GM12873 (cell line): ENCODE measurements around the gene CDCA5.

ENCODE experiments used
- TF ChIP-seq, protein P1 (sequence below): IDR thresholded peaks from 2 replicates; pipeline ENCODE4 v1.5.1; 2012; ENCODE audit warnings: low read depth, mild to moderate bottlenecking, moderate library complexity, low read length, control low read depth; ENCODE audit not compliant: insufficient read depth; ENCODE audit errors: missing control alignments

CDCA5 gene

DNA sequence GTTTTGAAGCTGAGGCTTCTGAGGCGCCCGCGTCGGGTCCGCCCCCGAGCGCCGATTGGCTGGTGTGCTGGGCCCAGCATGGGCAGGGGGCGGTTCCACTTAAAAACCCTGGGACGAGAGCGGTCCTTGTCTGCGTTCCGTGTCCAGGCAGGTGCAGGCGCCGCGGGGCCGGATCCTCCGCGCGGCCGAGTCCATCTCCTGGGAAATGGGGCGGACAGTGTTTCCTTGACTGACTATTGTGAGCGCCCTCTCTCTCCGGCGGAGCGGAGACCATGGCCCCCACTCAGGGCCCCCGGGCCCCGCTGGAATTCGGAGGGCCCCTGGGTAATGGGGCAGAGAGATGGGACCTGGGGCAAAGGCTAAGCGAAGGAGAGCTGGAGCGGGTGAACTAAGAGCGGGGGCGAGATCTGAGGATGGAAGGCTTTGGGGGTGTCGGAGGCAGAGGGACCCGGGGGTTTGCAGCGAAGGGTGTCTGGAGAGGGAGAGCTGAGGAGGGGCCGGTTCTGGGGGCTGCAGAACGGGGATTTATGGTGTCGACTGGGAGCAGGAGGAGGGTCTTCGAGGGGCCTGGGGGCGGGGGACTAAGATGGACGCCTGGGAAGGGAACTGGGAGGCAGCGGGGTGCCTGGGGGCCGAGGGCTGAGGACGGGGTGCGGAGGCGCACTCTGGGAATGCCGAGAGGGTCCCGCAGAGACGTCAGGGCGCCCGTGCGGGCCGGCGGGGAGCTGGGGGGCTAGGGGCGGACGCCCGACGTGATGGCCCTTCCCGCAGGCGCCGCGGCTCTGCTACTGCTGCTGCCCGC, 28.1 kb upstream of the CDCA5 start, which contains the start of gene TM7SF2:
TM7SF2 (plus strand) TSS at position 129 of the 802 bp plus-strand sequence; CDS start at position 273, 144 bp downstream.
- TF ChIP-seq, protein P1, sequence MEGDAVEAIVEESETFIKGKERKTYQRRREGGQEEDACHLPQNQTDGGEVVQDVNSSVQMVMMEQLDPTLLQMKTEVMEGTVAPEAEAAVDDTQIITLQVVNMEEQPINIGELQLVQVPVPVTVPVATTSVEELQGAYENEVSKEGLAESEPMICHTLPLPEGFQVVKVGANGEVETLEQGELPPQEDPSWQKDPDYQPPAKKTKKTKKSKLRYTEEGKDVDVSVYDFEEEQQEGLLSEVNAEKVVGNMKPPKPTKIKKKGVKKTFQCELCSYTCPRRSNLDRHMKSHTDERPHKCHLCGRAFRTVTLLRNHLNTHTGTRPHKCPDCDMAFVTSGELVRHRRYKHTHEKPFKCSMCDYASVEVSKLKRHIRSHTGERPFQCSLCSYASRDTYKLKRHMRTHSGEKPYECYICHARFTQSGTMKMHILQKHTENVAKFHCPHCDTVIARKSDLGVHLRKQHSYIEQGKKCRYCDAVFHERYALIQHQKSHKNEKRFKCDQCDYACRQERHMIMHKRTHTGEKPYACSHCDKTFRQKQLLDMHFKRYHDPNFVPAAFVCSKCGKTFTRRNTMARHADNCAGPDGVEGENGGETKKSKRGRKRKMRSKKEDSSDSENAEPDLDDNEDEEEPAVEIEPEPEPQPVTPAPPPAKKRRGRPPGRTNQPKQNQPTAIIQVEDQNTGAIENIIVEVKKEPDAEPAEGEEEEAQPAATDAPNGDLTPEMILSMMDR = no peak

DNA sequence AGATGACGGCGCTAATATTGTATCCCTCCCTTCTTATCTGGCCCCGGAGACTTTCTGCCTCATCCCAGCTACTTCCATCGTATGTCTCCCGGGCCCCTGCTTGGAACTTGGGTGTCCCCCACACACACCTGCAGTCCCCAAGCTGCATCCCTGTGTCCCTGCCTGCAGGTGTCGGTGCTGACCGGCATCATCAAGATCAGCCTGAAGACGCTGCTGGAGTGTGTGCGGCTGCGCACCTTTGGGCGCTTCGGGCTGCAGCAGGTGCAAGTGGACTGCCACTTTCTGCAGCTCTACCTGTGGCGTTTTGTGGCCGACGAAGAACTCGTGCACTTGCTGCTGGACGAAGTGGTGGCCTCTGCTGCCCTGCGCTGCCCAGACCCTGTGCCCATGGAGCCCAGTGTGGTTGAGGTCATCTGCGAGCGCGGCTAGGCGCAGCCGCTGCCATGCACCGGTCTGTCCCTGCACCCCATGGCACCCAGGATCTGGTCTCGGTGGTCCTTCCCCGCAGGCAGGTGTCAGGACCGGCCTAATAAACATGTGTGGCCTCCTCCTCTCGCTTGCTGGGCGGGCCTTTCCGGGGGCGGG, 27.4 kb upstream of the CDCA5 start:
- TF ChIP-seq, protein P1 = peak; percentile 5

DNA sequence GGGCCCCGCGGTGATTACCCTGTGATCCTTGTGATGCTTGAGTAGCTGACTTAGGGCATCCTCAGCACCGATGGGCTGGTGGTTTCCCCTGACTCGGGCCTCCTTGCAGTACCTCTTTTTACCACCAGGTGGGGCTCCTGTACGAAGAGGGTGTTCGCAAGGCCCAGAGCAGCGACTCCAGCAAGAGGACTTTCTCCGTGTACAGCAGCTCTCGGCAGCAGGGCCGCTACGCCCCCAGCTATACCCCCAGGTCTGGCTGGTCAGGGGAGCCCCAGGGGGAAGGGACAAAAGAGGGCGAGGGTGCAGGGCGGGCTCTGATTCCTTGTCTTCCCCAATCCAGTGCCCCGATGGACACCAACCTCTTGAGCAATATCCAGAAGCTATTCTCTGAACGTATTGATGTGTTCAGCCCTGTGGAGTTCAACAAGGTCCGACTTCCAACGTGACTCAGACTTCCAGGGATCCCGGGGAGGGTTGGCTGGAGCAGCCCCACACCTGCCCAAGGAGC, 26.6 kb upstream of the CDCA5 start:
- TF ChIP-seq, protein P1 = peak; percentile 98

DNA sequence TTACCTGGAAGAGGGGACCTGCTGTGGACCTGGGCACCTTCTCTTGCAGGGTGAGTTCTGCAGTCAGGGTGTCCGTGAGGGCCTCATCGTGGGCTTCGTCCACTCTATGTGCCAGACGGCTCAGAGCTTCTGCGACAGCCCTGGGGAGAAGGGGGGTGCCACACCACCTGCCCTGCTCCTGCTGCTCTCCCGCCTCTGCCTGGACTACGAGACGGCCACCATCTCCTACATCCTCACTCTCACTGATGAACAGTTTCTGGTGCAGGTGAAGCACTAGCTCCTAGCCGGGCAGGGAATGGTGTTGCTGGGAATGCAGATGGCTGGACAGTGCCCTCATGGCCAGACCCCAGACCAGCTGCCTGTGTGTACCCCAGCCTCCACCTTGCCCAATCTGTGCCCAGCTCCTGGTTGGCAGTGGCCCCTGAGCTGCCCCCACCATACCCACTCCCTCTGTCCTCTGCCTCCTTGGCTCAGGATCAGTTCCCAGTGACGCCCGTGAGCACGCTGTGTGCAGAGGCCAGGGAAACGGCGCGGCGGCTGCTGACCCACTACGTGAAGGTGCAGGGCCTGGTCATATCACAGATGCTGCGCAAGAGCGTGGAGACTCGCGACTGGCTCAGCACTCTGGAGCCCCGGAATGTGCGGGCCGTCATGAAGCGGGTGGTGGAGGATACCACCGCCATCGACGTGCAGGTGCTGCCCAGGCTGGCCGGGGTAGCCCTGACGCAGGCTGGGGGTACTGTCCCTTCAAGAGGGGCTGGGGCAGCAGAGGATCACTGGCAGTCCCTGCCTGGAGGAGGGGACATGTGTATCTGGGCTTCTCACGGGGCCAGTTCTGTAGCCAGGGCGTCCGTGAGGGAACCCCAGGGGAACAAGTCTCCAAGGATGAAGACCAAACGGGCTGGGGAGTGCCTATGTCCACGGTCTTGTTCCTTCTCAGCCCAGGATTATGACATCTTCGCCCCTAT, 25.7 kb upstream of the CDCA5 start:
- TF ChIP-seq, protein P1 = no peak

DNA sequence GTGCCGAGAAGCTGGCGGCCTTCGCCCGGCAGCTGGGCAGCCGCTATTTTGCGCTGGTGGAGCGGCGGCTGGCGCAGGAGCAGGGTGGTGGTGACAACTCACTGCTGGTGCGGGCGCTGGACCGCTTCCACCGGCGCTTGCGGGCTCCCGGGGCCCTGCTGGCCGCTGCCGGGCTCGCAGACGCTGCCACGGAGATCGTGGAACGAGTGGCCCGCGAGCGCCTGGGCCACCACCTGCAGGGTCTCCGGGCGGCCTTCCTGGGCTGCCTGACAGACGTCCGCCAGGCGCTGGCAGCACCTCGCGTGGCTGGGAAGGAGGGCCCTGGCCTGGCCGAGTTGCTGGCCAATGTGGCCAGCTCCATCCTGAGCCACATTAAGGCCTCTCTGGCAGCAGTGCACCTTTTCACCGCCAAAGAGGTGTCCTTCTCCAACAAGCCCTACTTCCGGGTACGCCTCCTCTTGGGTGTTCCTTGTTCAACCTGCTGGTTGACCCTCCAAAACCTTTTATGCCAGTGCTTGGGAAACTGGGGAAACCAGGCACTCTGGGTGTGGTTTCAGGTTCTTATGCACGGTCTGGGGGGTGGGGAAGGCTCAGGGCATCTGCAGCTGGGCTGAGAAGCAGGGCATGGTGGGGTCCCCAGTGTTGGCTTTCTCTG, 24.8 kb upstream of the CDCA5 start:
- TF ChIP-seq, protein P1 = no peak

DNA sequence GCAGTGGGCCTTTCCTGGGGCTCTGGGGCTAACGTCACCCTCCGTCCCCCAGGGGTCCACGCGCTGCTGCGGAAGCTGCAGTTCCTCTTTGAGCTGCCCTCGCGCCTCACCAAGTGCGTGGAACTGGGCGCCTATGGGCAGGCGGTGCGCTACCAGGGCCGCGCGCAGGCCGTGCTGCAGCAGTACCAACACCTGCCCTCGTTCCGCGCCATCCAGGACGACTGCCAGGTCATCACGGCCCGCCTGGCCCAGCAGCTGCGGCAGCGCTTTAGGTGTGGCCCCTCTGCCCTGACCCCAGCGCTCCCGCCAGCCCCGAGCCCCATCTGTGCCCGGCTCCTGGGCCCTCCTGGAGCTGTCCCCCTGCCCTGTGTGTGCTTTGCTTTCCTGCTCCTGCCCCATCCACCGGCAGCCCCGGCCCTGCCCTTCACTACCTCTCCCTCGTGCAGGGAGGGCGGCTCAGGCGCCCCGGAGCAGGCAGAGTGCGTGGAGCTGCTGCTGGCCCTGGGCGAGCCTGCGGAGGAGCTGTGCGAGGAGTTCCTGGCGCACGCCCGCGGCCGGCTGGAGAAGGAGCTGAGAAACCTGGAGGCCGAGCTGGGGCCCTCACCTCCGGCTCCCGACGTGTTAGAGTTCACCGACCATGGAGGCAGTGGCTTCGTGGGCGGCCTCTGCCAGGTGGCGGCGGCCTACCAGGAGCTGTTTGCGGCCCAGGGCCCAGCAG, 24.1 kb upstream of the CDCA5 start:
- TF ChIP-seq, protein P1 = no peak
